Measurements from ENCODE around the gene SPAG16.

Gene SPAG16

DNA sequence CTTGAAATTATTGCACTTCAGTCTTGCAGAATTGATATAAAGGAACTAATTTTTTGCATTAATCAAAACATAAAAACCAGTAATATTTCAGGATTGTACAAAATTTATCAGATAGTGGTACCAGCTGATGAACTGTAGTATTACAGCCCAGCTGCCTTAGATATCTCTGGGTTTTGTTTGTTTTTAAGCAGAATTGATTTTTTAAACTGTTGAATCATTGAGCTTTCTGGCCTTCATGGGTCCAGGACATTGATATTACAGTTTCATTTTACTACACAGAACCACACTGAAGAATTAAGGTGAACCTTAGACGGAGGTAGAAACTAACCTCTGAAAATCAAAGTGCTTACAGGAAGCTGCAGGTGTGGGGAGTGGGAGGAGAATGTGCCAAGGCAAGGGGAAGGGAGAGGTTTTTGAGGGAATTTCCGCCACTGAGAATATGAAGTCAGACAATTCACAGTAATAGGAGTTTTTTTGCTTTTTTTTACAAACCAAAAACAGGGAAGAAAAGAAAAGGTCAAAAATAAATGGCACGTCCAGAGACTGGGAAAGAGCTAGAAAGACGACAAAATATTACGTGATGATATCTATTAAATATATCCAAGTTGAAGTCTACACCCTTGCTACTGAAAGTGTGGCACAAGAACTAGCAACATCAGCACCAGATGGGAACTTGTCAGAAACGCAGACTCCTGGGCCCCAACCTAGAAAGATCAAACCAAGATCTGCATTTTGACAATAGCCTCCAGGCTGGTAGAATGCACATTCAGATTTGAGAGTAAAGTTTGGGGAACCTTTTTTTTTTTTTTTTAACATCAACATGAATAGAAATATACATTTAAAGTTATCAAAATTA, 40.8 kb upstream of the SPAG16 start:
- peak overlapping the region; percentile 25; the same call in 1 of the 2 replicates for H3K9ac ChIP-seq
- TF ChIP-seq, protein P1, sequence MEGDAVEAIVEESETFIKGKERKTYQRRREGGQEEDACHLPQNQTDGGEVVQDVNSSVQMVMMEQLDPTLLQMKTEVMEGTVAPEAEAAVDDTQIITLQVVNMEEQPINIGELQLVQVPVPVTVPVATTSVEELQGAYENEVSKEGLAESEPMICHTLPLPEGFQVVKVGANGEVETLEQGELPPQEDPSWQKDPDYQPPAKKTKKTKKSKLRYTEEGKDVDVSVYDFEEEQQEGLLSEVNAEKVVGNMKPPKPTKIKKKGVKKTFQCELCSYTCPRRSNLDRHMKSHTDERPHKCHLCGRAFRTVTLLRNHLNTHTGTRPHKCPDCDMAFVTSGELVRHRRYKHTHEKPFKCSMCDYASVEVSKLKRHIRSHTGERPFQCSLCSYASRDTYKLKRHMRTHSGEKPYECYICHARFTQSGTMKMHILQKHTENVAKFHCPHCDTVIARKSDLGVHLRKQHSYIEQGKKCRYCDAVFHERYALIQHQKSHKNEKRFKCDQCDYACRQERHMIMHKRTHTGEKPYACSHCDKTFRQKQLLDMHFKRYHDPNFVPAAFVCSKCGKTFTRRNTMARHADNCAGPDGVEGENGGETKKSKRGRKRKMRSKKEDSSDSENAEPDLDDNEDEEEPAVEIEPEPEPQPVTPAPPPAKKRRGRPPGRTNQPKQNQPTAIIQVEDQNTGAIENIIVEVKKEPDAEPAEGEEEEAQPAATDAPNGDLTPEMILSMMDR (conservative IDR thresholded peaks at IDR 0.05; ENCODE audit: low read depth, low read length), result no peak
- H3K4me3 ChIP-seq (IDR thresholded peaks at IDR 0.05; ENCODE audit: insufficient read depth, low read depth, low read length), result peak overlapping the region; percentile 69
- H4K20me1 ChIP-seq (ENCODE audit: insufficient read depth), result no peaks in the 10 kb centered on the region
- H3K4me1 ChIP-seq (ENCODE audit: low read depth, poor library complexity, severe bottlenecking), result peaks cover 78% of the 10 kb centered on the region
- no peaks in the 10 kb centered on the region for H3K27me3 ChIP-seq (ENCODE audit: insufficient read depth, low read depth)
- H3K79me2 ChIP-seq (ENCODE audit: insufficient read depth, low read depth), result no peaks in the 10 kb centered on the region
- no peaks in the 10 kb centered on the region for H3K36me3 ChIP-seq (ENCODE audit: insufficient read depth)
- H3K27ac ChIP-seq, result peak overlapping the region; percentile 59
- peak overlapping the region; percentile 63 for H3K4me2 ChIP-seq
- H2AFZ ChIP-seq (ENCODE audit: low read depth), result peak overlapping the region; percentile 45

DNA sequence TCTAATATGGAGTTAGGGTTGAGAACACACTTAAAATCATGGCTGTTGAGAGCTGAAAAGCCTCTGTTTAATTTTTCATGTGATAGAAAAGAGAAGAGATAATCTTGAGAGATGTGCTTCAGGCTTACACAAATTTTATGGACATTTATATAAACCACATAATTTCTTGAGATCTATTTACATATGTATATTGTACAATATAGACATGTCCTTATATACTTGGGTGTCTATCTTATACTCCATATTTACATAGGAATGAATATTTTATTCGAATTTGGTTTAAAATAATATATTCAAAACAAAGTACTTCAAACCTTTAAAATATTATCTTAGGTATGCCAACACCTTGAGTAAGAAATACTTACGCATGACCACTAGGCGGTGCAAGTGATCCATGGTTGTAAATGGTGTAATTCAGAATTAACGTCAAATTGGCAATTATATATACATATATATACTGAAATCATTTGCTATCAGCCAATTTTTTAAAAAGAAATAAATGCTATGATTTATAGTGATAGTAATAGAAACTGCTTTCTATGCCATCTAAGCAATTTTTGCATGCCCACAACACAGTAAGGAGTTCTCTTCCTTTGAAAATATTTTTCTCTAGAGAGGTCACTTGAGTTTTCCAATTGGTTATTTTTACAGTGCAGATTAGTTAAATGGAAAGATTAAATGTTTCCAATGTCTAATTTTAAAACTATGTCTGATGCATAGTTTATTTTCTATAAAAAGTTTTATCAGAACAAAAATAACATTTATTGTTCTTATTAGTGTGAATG, 37.6 kb upstream of the SPAG16 start:
- Histone ChIP-seq H3K27me3 (ENCODE audit: insufficient read depth, low read depth) (no peaks in the 10 kb centered on the region), H3K4me2 (no peak overlapping the region), H3K9ac (no peak overlapping the region), H3K4me3 (IDR thresholded peaks at IDR 0.05; ENCODE audit: insufficient read depth, low read depth, low read length) (no peak overlapping the region), H3K4me1 (ENCODE audit: low read depth, poor library complexity, severe bottlenecking) (peaks cover 54% of the 10 kb centered on the region), H2AFZ (ENCODE audit: low read depth) (no peak overlapping the region), H3K27ac (no peak overlapping the region), H3K79me2 (ENCODE audit: insufficient read depth, low read depth) (no peaks in the 10 kb centered on the region), H4K20me1 (ENCODE audit: insufficient read depth) (no peaks in the 10 kb centered on the region), H3K36me3 (ENCODE audit: insufficient read depth) (no peaks in the 10 kb centered on the region)
- TF ChIP-seq, protein P1 (conservative IDR thresholded peaks at IDR 0.05; ENCODE audit: low read depth, low read length), result peak; percentile 83

DNA sequence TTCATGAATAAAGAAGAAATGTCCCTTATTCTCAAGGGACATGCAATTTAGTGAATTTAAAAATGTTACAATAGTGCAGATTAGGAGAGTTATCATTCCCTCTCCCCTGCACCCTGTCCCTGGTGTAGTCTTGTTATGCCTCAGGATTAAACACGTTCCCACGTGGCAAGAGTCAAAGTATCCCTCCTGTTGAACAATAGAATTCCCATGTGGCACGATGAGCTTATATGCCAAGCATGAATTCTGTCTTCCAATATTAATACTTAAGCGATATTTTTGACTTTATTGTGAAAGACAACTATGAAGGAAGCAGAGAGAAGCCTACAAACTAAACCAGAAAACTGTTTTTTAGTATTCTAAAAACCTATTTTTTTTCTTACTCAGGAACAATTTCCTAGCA, 36.7 kb upstream of the SPAG16 start:
- TF ChIP-seq, protein P1 (conservative IDR thresholded peaks at IDR 0.05; ENCODE audit: low read depth, low read length), result no peak

DNA sequence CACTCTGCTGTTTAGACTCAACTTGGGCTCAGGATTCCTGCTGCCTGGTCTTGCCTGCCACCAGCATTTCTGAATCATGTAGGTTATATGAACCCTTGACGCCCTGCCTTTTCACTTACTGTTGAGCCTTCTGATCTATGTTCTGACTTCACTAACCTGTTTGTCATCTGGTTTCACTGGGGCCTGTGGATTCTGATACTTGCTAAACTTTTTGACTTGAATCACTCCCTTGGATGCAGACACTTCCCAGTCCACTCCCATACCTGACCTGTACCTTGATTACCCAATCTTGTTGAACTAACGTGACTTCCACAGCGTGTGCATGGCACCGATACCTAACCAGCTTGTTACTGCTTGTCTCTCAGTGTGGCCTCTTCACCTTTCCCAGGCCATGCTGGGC, 35.6 kb upstream of the SPAG16 start:
- Histone ChIP-seq H2AFZ (ENCODE audit: low read depth) (no peak overlapping the region), H3K4me3 (IDR thresholded peaks at IDR 0.05; ENCODE audit: insufficient read depth, low read depth, low read length) (no peak overlapping the region), H3K36me3 (ENCODE audit: insufficient read depth) (no peaks in the 10 kb centered on the region), H3K4me2 (no peak overlapping the region), H4K20me1 (ENCODE audit: insufficient read depth) (no peaks in the 10 kb centered on the region), H3K9ac (no peak overlapping the region), H3K4me1 (ENCODE audit: low read depth, poor library complexity, severe bottlenecking) (peaks cover 38% of the 10 kb centered on the region), H3K79me2 (ENCODE audit: insufficient read depth, low read depth) (no peaks in the 10 kb centered on the region), H3K27me3 (ENCODE audit: insufficient read depth, low read depth) (no peaks in the 10 kb centered on the region), H3K27ac (no peak overlapping the region)
- TF ChIP-seq, protein P1 (conservative IDR thresholded peaks at IDR 0.05; ENCODE audit: low read depth, low read length), result no peak

More for the DNA sequence above, 36.7 kb upstream of the SPAG16 start:
- Histone ChIP-seq H4K20me1 (ENCODE audit: insufficient read depth) (no peaks in the 10 kb centered on the region), H3K4me1 (ENCODE audit: low read depth, poor library complexity, severe bottlenecking) (peaks cover 49% of the 10 kb centered on the region), H3K9ac (no peak overlapping the region), H3K27me3 (ENCODE audit: insufficient read depth, low read depth) (no peaks in the 10 kb centered on the region), H3K36me3 (ENCODE audit: insufficient read depth) (no peaks in the 10 kb centered on the region), H3K27ac (no peak overlapping the region), H3K79me2 (ENCODE audit: insufficient read depth, low read depth) (no peaks in the 10 kb centered on the region), H2AFZ (ENCODE audit: low read depth) (no peak overlapping the region), H3K4me2 (no peak overlapping the region), H3K4me3 (IDR thresholded peaks at IDR 0.05; ENCODE audit: insufficient read depth, low read depth, low read length) (no peak overlapping the region)

Measured in KMS-11 (cell line).